ENCODE results near the gene DPM2. TPM values are rescaled to one million over a fixed set of nuclear protein-coding genes. Genes with fewer than 3 reads are reported as not detected.

DPM2 gene
- total and polyA plus RNA-seq, 4 donors: 20.5 to 51.3 (median 50.9) TPM

- peaks cover 0 to 11% (median 2%) of the 10 kb centered on the region in 4 donors for H3K36me3 ChIP-seq (ENCODE audit: control insufficient read depth in 4 of 4, insufficient read depth in 4 of 4, low read length in 4 of 4)
- H3K4me1 ChIP-seq (ENCODE audit: control insufficient read depth in 5 of 5, insufficient read depth in 5 of 5, low read length in 5 of 5): peaks cover 0 to 45% (median 35%) of the 10 kb centered on the region in 5 donors
- no peak for TF ChIP-seq CTCF (IDR thresholded peaks at IDR 0.05; ENCODE audit: control extremely low read depth, extremely low read depth)
- peak overlapping the region; percentile 5 to 95 for H3K27ac ChIP-seq (ENCODE audit: low read depth in 1 of 2, low read length in 1 of 2)
- no peaks in the 10 kb centered on the region for H3K9me3 ChIP-seq (ENCODE audit: control insufficient read depth in 4 of 4, insufficient read depth in 3 of 4, low read length in 3 of 4)
- 6 to 15% methylated on average over 12 of the region's 12 CpGs for WGBS, 2 donors
- no peak overlapping the region for H3K4me3 ChIP-seq
- H3K9ac ChIP-seq (ENCODE audit: insufficient read depth in 1 of 2, low read length in 2 of 2): peak overlapping the region in 1 of 2 donors; percentile 71
- no peaks in the 10 kb centered on the region for H3K27me3 ChIP-seq (ENCODE audit: control insufficient read depth in 3 of 3, insufficient read depth in 3 of 3, low read length in 2 of 3)
- ATAC-seq (ENCODE audit: insufficient read depth, low FRiP score): no peak
- peak; percentile 88 to 91 (median 90) for DNase-seq
Measured at GRCh38 chr9:127904561-127905003, 33.1 kb downstream of the DPM2 start.

- ATAC-seq (ENCODE audit: insufficient read depth, low FRiP score) (peak; percentile 16), DNase-seq (peak; percentile 69 to 78 (median 69))
- no peak for TF ChIP-seq CTCF (IDR thresholded peaks at IDR 0.05; ENCODE audit: control extremely low read depth, extremely low read depth)
- 19 to 20% methylated on average over 17 of the region's 17 CpGs for WGBS, 2 donors
- no peaks in the 10 kb centered on the region for H3K9me3 ChIP-seq (ENCODE audit: control insufficient read depth in 4 of 4, insufficient read depth in 3 of 4, low read length in 3 of 4)
- H3K27me3 ChIP-seq (ENCODE audit: control insufficient read depth in 3 of 3, insufficient read depth in 3 of 3, low read length in 2 of 3): no peaks in the 10 kb centered on the region
- H3K4me1 ChIP-seq (ENCODE audit: control insufficient read depth in 5 of 5, insufficient read depth in 5 of 5, low read length in 5 of 5): peaks cover 0 to 46% (median 35%) of the 10 kb centered on the region in 5 donors
- H3K4me3 ChIP-seq: no peak overlapping the region
- peaks cover 0 to 10% (median 2%) of the 10 kb centered on the region in 4 donors for H3K36me3 ChIP-seq (ENCODE audit: control insufficient read depth in 4 of 4, insufficient read depth in 4 of 4, low read length in 4 of 4)
- peak overlapping the region; percentile 5 to 95 for H3K27ac ChIP-seq (ENCODE audit: low read depth in 1 of 2, low read length in 1 of 2)
- peak overlapping the region in 1 of 2 donors; percentile 63 for H3K9ac ChIP-seq (ENCODE audit: insufficient read depth in 1 of 2, low read length in 2 of 2)
Measured at GRCh38 chr9:127903557-127904475, 33.8 kb downstream of the DPM2 start.

DNA sequence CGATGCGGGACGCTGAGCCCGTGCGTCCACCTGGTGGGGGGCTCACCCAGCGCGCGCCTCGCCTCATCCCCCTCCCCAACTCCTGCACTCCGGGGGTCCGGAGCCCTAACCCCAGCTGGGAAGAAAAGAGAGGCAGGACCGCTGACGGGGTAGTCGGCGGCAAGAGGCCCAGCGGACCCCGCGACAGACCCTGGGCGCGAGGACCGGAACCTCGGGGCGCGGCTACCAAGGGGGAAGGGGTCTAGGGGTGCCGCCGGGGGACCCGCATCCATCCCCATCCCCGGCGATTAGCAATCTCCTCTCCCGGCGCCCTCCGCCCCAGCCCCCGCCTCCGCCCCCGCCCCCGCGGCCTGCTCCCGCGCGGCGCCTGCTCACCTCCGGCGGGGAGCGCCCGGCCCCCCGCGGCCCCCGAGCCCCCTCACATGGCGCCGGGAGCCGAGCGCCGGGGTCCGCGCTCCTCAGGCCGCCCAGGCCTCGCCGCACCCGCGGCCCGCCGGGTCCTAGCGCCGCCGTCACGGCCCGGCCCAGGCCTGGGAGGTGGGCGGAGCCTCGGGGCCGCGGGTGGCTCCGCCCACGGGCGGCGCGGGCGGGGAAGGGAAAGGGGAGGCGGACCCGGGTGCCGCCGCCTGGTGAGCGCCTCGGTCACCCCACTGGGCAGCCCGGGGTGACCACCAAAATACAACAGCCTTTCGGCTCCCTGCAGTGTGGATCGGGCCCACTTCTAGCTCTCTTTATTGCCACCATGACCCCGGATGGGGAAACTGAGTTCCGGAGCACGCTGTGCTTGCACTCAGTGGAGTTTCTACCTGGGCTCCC lies 38.3 kb downstream of the DPM2 start, which contains the start of gene ST6GALNAC6:
Gene ST6GALNAC6, minus strand, starts transcription at position 476 of the 816 bp plus-strand sequence. CDS start 1,622 bp downstream, outside the sequence.
- DNase-seq (peak; percentile 79 to 90 (median 80)), ATAC-seq (ENCODE audit: insufficient read depth, low FRiP score) (peak; percentile 86)
- H3K27ac ChIP-seq (ENCODE audit: low read depth in 1 of 2, low read length in 1 of 2): peak within 1 kb of the TSS; percentile 77 to 96
- WGBS, 2 donors: 1% methylated on average over 62 to 89 of the region's 89 CpGs
- H3K4me1 ChIP-seq (ENCODE audit: control insufficient read depth in 5 of 5, insufficient read depth in 5 of 5, low read length in 5 of 5): peaks cover 6 to 37% (median 18%) of the 10 kb centered on the region in 5 donors
- no peak for TF ChIP-seq CTCF (IDR thresholded peaks at IDR 0.05; ENCODE audit: control extremely low read depth, extremely low read depth)
- H3K9me3 ChIP-seq (ENCODE audit: control insufficient read depth in 4 of 4, insufficient read depth in 3 of 4, low read length in 3 of 4): peaks cover 0 to 4% (median 0%) of the 10 kb centered on the region in 4 donors
- H3K36me3 ChIP-seq (ENCODE audit: control insufficient read depth in 4 of 4, insufficient read depth in 4 of 4, low read length in 4 of 4): peaks cover 2 to 21% (median 16%) of the 10 kb centered on the region in 4 donors
- H3K4me3 ChIP-seq: peak within 1 kb of the TSS; percentile 91
- H3K9ac ChIP-seq (ENCODE audit: insufficient read depth in 1 of 2, low read length in 2 of 2): peak within 1 kb of the TSS in 1 of 2 donors; percentile 76
- H3K27me3 ChIP-seq (ENCODE audit: control insufficient read depth in 3 of 3, insufficient read depth in 3 of 3, low read length in 2 of 3): no peaks in the 10 kb centered on the region
